HepG2 (cell line): ENCODE measurements around the gene CDH13. TPM values are rescaled to one million over a fixed set of nuclear protein-coding genes. Genes with fewer than 3 reads are reported as not detected.

ENCODE experiments used
- ATAC-seq: fragments of 200-7000 bp; cut with Tn5 transposase; 3 replicates; pipeline ENCODE4 v1.9.1; 2020; ENCODE audit warnings: mild to moderate bottlenecking, moderate library complexity
- BruUV-seq: library from RNA; stranded (reverse); fragments of 400-500 nt; replicated peaks from 2 replicates; lab custom pipeline; 2021; lab: Mats Ljungman, UMichigan
- CTCF ChIA-PET: fragments of 300-600 bp; formaldehyde crosslinking; extraction: SDS; loops from one replicate; lab custom pipeline; 2021; ENCODE audit warnings: low total read pairs, inconsistent platforms, low intra/inter-chr PET ratio; lab: Yijun Ruan, JAX
- POLR2A ChIA-PET: fragments of 350-600 bp; sonication (Branson Sonifier 250); formaldehyde crosslinking; loops from one replicate; lab custom pipeline; 2020; ENCODE audit warnings: antibody characterized with exemption, inconsistent platforms; lab: Yijun Ruan, JAX
- DNase-seq: peaks from one replicate; pipeline ENCODE4 v3.0.0-alpha.2; 2015; ENCODE audit warnings: low spot score
- FAIRE-seq: peaks from 3 replicates; lab custom pipeline; 2011; peaks lifted over from hg19 to GRCh38; lab: Jason Lieb, UNC
- H2AFZ ChIP-seq: one replicate; pipeline ENCODE4 v1.6.1; 2011; ENCODE audit warnings: low read length, inconsistent platforms
- H3K27ac ChIP-seq: fragments of 300-600 bp; 3 replicates; pipeline ENCODE4 v1.8.0; 2011; ENCODE audit warnings: mixed run types, mild to moderate bottlenecking, mixed read lengths, low read length, inconsistent platforms; ENCODE audit not compliant: insufficient read depth; ENCODE audit errors: extremely low read length
- H3K27me3 ChIP-seq, 2 experiments: fragments of 200-600 bp in 1 of 2; 2 replicates in 1 of 2; 3 replicates in 1 of 2; pipeline versions ENCODE4 v1.6.0 to v1.8.0; 2011; ENCODE audit warnings: low read length in 2 of 2, mild to moderate bottlenecking in 2 of 2, moderate library complexity in 2 of 2, inconsistent platforms in 1 of 2; ENCODE audit not compliant: insufficient read depth in 2 of 2, control insufficient read depth in 1 of 2
- H3K36me3 ChIP-seq, 2 experiments: fragments of 200-600 bp in 1 of 2; replicated peaks in 1 of 2; 2 replicates in 1 of 2; 3 replicates in 1 of 2; pipeline versions ENCODE4 v1.5.1 to v1.8.0; 2011; ENCODE audit warnings: low read length in 2 of 2, inconsistent platforms in 1 of 2; ENCODE audit not compliant: insufficient read depth in 2 of 2, control insufficient read depth in 1 of 2
- H3K4me1 ChIP-seq: 2 replicates; pipeline ENCODE4 v1.5.1; 2012; ENCODE audit warnings: low read length, inconsistent platforms; ENCODE audit not compliant: insufficient read depth
- H3K4me2 ChIP-seq: 2 replicates; pipeline ENCODE4 v1.6.0; 2011; ENCODE audit warnings: low read depth, low read length, inconsistent platforms
- H3K4me3 ChIP-seq, 3 experiments: fragments of 200-600 bp in 1 of 3; sonication (generic), shearing (Covaris generic) in 1 of 3; replicated peaks in 1 of 3; 2 replicates each; pipeline ENCODE4 v1.5.1; 2011 to 2016; ENCODE audit warnings: low read length in 3 of 3, inconsistent platforms in 2 of 3, low read depth in 2 of 3, mild to moderate bottlenecking in 2 of 3, control low read depth in 1 of 3, mixed read lengths in 1 of 3; ENCODE audit not compliant: insufficient read depth in 1 of 3
- H3K79me2 ChIP-seq: one replicate; pipeline ENCODE4 v1.6.1; 2011; ENCODE audit warnings: low read length, inconsistent platforms; ENCODE audit not compliant: insufficient read depth
- H3K9ac ChIP-seq: 2 replicates; pipeline ENCODE4 v1.6.0; 2011; ENCODE audit warnings: mild to moderate bottlenecking, low read depth, low read length, inconsistent platforms; ENCODE audit not compliant: insufficient read depth
- H3K9me3 ChIP-seq: 2 replicates; pipeline ENCODE4 v1.5.1; 2012; ENCODE audit warnings: mild to moderate bottlenecking, low read length
- H4K20me1 ChIP-seq: 2 replicates; pipeline ENCODE4 v1.6.0; 2011; ENCODE audit warnings: inconsistent platforms, mild to moderate bottlenecking, low read length, moderate library complexity; ENCODE audit not compliant: insufficient read depth
- CENPT ChIP-seq: sonication (generic); formaldehyde crosslinking; IDR thresholded peaks from 2 replicates; pipeline ENCODE4 v1.8.0; 2022; ENCODE audit warnings: low read depth, mild to moderate bottlenecking, moderate library complexity, missing genetic modification reagents
- FOXP1 ChIP-seq, 2 experiments: fragments of 450-650 bp in 1 of 2; IDR thresholded peaks; 2 replicates each; pipeline ENCODE4 v1.6.1; 2017 to 2018; ENCODE audit warnings: antibody characterized with exemption in 1 of 2
- KLF11 ChIP-seq: IDR thresholded peaks from 2 replicates; pipeline ENCODE4 v1.6.1; 2016; ENCODE audit warnings: missing compliant biosample characterization
- MED13 ChIP-seq: sonication (generic); formaldehyde crosslinking; IDR thresholded peaks from 2 replicates; pipeline ENCODE4 v1.5.0; 2020; ENCODE audit warnings: missing genetic modification reagents
- NCOA5 ChIP-seq: sonication (generic); formaldehyde crosslinking; IDR thresholded peaks from 2 replicates; pipeline ENCODE4 v1.4.0; 2020; ENCODE audit warnings: missing genetic modification reagents
- RBM39 ChIP-seq: fragments of 200-400 bp; formaldehyde crosslinking; IDR thresholded peaks from one replicate; pipeline ENCODE4 v1.6.1; 2018; ENCODE audit warnings: antibody characterized with exemption, mild to moderate bottlenecking, low read depth, low read length; ENCODE audit not compliant: poor library complexity, severe bottlenecking
- ZBTB4 ChIP-seq: sonication (generic); formaldehyde crosslinking; IDR thresholded peaks from 2 replicates; pipeline ENCODE4 v1.4.0; 2020; ENCODE audit warnings: missing genetic modification reagents, mild to moderate bottlenecking, borderline replicate concordance
- ZMYM4 ChIP-seq: sonication (generic); formaldehyde crosslinking; IDR thresholded peaks from 2 replicates; pipeline ENCODE4 v1.8.1; 2023; ENCODE audit warnings: mild to moderate bottlenecking, missing genetic modification reagents
- ZNF710 ChIP-seq: sonication (generic); formaldehyde crosslinking; IDR thresholded peaks from 2 replicates; pipeline ENCODE4 v1.5.0; 2020; ENCODE audit warnings: mild to moderate bottlenecking, missing genetic modification reagents, borderline replicate concordance
- in situ Hi-C: cut with HindIII; loops from 2 replicates; pipeline ENCODE4 v1.10.0; 2017; ENCODE audit warnings: low pct_unique_long_range_greater_than_20kb; ENCODE audit not compliant: extremely low pct_ligation_motif_present
- intact Hi-C: fragments of 100-400 bp; cut with micrococcal nuclease; formaldehyde crosslinking; loops from one replicate; pipeline ENCODE4 v1.10.0; 2022; ENCODE audit not compliant: unreplicated experiment
- polyA plus RNA-seq, 8 experiments: library from polyadenylated mRNA; depleted of rRNA in 3 of 8; stranded (reverse) in 7 of 8; unstranded in 1 of 8; fragments of >200 nt; fragmentation: Illumina TruSeq in 4 of 8; extraction: Trizol in 4 of 8; gene quantifications; 2 replicates each; pipeline versions ENCODE4 v1.2.1 to v1.2.3, GENCODE V29; 2011 to 2016; ENCODE audit warnings: low read depth in 4 of 8, missing spikeins in 1 of 8, mixed read lengths in 1 of 8; ENCODE audit not compliant: insufficient read depth in 1 of 8
- total RNA-seq, 5 experiments: library from RNA; depleted of rRNA; stranded (reverse); fragments of >200 nt; fragmentation: Illumina TruSeq; extraction: Trizol; gene quantifications; 2 replicates each; pipeline ENCODE4 v1.2.3, GENCODE V29; 2016; ENCODE audit warnings: low read depth in 1 of 5

The CDH13 gene
- total and polyA plus RNA-seq, 2 of the 13 experiments (the other 11 are each of a cell fraction or from before 2014, with no cell fraction given): not detected

DNA sequence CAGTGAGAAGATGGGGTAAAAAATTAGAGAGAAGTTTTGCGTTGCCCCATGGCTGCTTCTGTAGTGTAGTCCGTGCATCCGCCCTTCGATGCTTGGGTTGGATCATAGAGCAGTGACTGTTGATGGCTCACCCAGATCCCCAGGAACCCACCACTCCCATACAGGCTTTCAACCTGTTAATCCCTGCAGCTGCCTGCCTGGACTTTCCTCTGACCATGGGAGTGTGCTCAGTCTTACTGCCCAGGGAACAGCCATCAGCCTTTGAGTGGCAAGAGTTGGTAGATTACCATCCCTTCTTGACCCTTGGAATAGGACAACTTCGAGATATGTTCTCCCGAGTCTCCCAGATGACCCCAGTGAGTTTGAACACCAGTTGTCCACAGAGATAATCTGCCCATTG lies 881.5 kb downstream of the CDH13 start (continued):
- TF ChIP-seq RBM39: no peak
- TF ChIP-seq CENPT (CRISPR knock-in tag): no peak
- TF ChIP-seq, all 625 proteins: peak for 0

DNA sequence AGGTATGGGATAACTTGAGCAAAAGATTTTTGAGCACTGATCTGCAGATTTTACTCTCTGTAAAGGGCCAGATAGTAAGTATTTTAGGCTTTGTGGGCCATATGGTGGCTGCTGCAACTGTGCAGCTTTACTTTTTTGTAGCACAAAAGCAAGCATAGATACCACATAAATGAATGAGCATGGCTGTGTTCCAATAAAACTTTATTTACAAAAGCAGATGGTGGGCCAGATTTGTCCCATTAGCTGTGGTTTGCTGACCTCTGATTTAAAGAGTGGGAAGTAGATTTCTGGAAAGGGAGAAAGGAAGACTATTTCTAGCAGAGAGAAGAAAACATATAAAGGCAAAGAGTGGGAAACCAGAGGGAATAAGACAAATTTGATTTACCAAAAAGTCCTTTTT lies 882.5 kb downstream of the CDH13 start:
- CTCF ChIA-PET: no interaction called here
- intact Hi-C loops: no loop called here
- in situ Hi-C loops: no loop called here

More for the DNA sequence above, 882.5 kb downstream of the CDH13 start:
- FAIRE-seq (no peak), ATAC-seq (no peak), DNase-seq (no peak)
- H4K20me1 ChIP-seq: no peaks in the 10 kb centered on the region
- no peak overlapping the region for H3K27ac ChIP-seq
- no peak overlapping the region for H2AFZ ChIP-seq
- 0 out of 5 replicates have a peak, but pooled peaks cover 0 to 3% of the 10 kb centered on the region in 2 experiments for H3K27me3 ChIP-seq
- POLR2A ChIA-PET: no interaction called here
- H3K4me3 ChIP-seq: no peak overlapping the region
- no peaks in the 10 kb centered on the region for H3K9me3 ChIP-seq
- no peak overlapping the region for H3K9ac ChIP-seq
- H3K4me2 ChIP-seq: no peak overlapping the region
- H3K79me2 ChIP-seq: no peaks in the 10 kb centered on the region
- no peaks in the 10 kb centered on the region for H3K36me3 ChIP-seq
- BruUV-seq: no TSS peak
- TF ChIP-seq KLF11 (no peak), ZMYM4 (no peak), MED13 (CRISPR knock-in tag) (no peak), ZBTB4 (no peak), NCOA5 (CRISPR knock-in tag) (no peak), ZNF710 (CRISPR knock-in tag) (no peak), FOXP1 (IDR thresholded peaks at IDR 0.05) (no peak), FOXP1 (CRISPR knock-in tag; IDR thresholded peaks at IDR 0.05) (no peak)
- H3K4me1 ChIP-seq: no peaks in the 10 kb centered on the region
